HG02981 (cell line): ENCODE measurements around the gene TGDS.
"Not testable (repeated sequence)": the region's sequence is repeated elsewhere in the genome, so short reads cannot be mapped to it uniquely, and the experiment has no call there.

ENCODE experiments used
- ATAC-seq: cut with Tn5 transposase; IDR thresholded peaks from one replicate; pipeline ENCODE4 v1.9.1; 2021; ENCODE audit warnings: mild to moderate bottlenecking, moderate library complexity; ENCODE audit not compliant: unreplicated experiment

The TGDS gene

GRCh38 chr13:94595950-94596574 is at the start of gene TGDS:
TSS of gene TGDS (minus strand) at chr13:94596152. CDS start at chr13:94596136, 16 bp downstream.
- ATAC-seq = peak; percentile 97

- no peak for ATAC-seq
These were observed 45.5 kb upstream of the TGDS start for GRCh38 chr13:94641409-94641941.

GRCh38 chr13:94640721-94641120 is 44.8 kb upstream of the TGDS start:
- ATAC-seq = no peak

- not testable (repeated sequence) for ATAC-seq
These were observed 41.7 kb upstream of the TGDS start for GRCh38 chr13:94637677-94638076.

GRCh38 chr13:94636942-94637578 is 41.1 kb upstream of the TGDS start:
- no peak for ATAC-seq

GRCh38 chr13:94636096-94636495 is 40.1 kb upstream of the TGDS start:
- not testable (repeated sequence) for ATAC-seq

- ATAC-seq = no peak
These were observed 36.5 kb upstream of the TGDS start for GRCh38 chr13:94632226-94632980.

GRCh38 chr13:94630858-94631257 is 34.9 kb upstream of the TGDS start:
- ATAC-seq = no peak

- ATAC-seq = no peak
These were observed 27.4 kb upstream of the TGDS start for GRCh38 chr13:94623316-94623715.

- no peak for ATAC-seq
These were observed 26.4 kb upstream of the TGDS start for GRCh38 chr13:94622344-94622743.

GRCh38 chr13:94620286-94620896 is 24.4 kb upstream of the TGDS start:
- ATAC-seq = peak; percentile 89

GRCh38 chr13:94617389-94618000 is 21.5 kb upstream of the TGDS start:
- ATAC-seq = no peak

- no peak for ATAC-seq
These were observed 17.1 kb upstream of the TGDS start for GRCh38 chr13:94613051-94613450.

GRCh38 chr13:94612050-94612449 is 16.1 kb upstream of the TGDS start:
- ATAC-seq = no peak

GRCh38 chr13:94610475-94610874 is 14.5 kb upstream of the TGDS start:
- no peak for ATAC-seq

- ATAC-seq = no peak
These were observed 13.2 kb upstream of the TGDS start for GRCh38 chr13:94609196-94609595.

- ATAC-seq = no peak
These were observed 12.6 kb upstream of the TGDS start for GRCh38 chr13:94608586-94608985.

- ATAC-seq = no peak
These were observed 12.0 kb upstream of the TGDS start for GRCh38 chr13:94607939-94608338.

GRCh38 chr13:94607056-94607455 is 11.1 kb upstream of the TGDS start:
- no peak for ATAC-seq

GRCh38 chr13:94602467-94602866 is 6.5 kb upstream of the TGDS start:
- ATAC-seq = no peak
